Fibroblast of the aortic adventitia (primary cell): ENCODE data around the gene ERO1B. TPM values are rescaled to one million over a fixed set of nuclear protein-coding genes. Genes with fewer than 3 reads are reported as not detected.
"Not testable (repeated sequence)": the region's sequence is repeated elsewhere in the genome, so short reads cannot be mapped to it uniquely, and the experiment has no call there.

Source experiments
- DNase-seq: peaks from one replicate; pipeline ENCODE4 v3.0.0-alpha.2; 2010; ENCODE audit warnings: low read depth
- H3K4me3 ChIP-seq: 2 replicates; pipeline ENCODE4 v1.5.1; 2011; ENCODE audit warnings: low read depth, mild to moderate bottlenecking, control low read depth, low read length, moderate library complexity
- CTCF ChIP-seq: IDR thresholded peaks from 2 replicates; pipeline ENCODE4 v1.5.1; 2011; ENCODE audit warnings: mild to moderate bottlenecking, low read length, control low read depth, inconsistent platforms; ENCODE audit not compliant: insufficient read depth
- total RNA-seq: library from RNA; depleted of rRNA; stranded (reverse); fragments of >200 nt; gene quantifications from 2 replicates; pipeline ENCODE4 v1.2.3, GENCODE V29; 2012; ENCODE audit warnings: low replicate concordance

The ERO1B gene
- total RNA-seq, 1 donor = 1.4 TPM

GRCh38 chr1:236206548-236206947 lies 75.2 kb downstream of the ERO1B start:
- no peak for DNase-seq
- TF ChIP-seq CTCF = no peak
- H3K4me3 ChIP-seq = no peak overlapping the region

- H3K4me3 ChIP-seq = no peak overlapping the region
- DNase-seq = no peak
- TF ChIP-seq CTCF = no peak
These were observed 77.1 kb downstream of the ERO1B start for GRCh38 chr1:236204656-236205055.

- peak; percentile 23 for DNase-seq
- no peak for TF ChIP-seq CTCF
- no peak overlapping the region for H3K4me3 ChIP-seq
These were observed 77.7 kb downstream of the ERO1B start for GRCh38 chr1:236204039-236204438.

GRCh38 chr1:236201786-236202185 lies 80.0 kb downstream of the ERO1B start:
- no peak for TF ChIP-seq CTCF
- H3K4me3 ChIP-seq = no peak overlapping the region

GRCh38 chr1:236200925-236201324 lies 80.8 kb downstream of the ERO1B start:
- H3K4me3 ChIP-seq = no peak overlapping the region
- DNase-seq = no peak
- TF ChIP-seq CTCF = no peak

More at GRCh38 chr1:236201786-236202185, 80.0 kb downstream of the ERO1B start:
- no peak for DNase-seq

- DNase-seq = no peak
- no peak for TF ChIP-seq CTCF
- no peak overlapping the region for H3K4me3 ChIP-seq
These were observed 88.6 kb downstream of the ERO1B start for GRCh38 chr1:236193184-236193583.

GRCh38 chr1:236188084-236188483 lies 93.7 kb downstream of the ERO1B start:
- DNase-seq, H3K4me3 ChIP-seq: not testable (repeated sequence)

GRCh38 chr1:236186471-236186870 lies 95.3 kb downstream of the ERO1B start:
- H3K4me3 ChIP-seq, DNase-seq: not testable (repeated sequence)
